GM03348 (cell line): ENCODE data around the gene OR2M4.
"Not testable (repeated sequence)": the region's sequence is repeated elsewhere in the genome, so short reads cannot be mapped to it uniquely, and the experiment has no call there.

Source experiments
- DNase-seq: peaks from one replicate; pipeline ENCODE4 v3.0.0; 2012; ENCODE audit warnings: low spot score

Gene OR2M4, protein sequence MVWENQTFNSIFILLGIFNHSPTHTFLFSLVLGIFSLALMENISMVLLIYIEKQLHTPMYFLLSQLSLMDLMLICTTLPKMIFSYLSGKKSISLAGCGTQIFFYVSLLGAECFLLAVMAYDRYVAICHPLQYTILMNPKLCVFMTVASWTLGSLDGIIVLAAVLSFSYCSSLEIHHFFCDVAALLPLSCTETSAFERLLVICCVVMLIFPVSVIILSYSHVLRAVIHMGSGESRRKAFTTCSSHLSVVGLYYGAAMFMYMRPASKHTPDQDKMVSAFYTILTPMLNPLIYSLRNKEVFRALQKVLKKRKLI

DNA sequence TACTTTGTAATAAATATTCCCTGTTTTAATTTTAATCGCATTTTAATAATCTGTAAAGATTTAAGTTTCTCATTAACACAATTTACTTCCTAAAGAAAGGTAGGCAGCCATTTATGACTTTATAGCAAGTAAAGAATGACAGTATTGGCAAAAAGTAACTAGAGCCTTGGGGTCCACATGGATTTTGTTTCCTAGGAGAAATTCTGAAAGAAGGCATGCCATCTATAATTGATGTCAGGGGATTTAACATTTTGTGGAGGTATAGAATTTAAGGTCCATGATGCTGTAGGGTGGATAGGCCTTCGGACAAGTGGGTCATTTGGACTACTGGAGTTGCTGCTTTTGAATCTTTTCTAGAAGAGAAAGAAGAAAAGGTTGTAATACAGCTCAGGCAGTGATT lies at the start of gene OR2M4:
OR2M4 (plus strand) TSS at position 301 of the 400 bp plus-strand sequence. CDS start 7,512 bp downstream, outside the sequence.
- no peak for DNase-seq

- DNase-seq: no peak
Observed at GRCh38 chr1:248183996-248184395, 47.2 kb upstream of the OR2M4 start.

GRCh38 chr1:248187363-248187762 lies 43.9 kb upstream of the OR2M4 start:
- no peak for DNase-seq

DNA sequence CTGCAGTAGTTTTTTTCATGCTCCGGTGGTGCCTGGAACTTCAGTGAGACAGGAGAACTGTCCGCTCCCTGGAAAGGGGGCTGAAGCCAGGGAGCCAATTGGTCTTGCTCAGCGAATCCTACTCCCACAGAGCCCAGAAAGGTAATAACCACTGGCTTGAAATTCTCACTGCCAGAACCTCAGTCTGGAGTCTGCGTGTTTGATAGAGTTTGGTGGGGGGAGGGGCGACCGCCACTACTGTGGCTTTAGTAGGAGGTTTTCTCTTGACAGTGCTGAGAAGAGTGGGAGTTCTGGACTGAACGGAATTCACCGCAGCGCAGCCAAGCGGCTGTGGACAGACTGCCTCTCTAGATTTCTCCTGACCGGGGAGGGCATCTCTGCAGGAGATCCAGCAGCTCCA lies 42.2 kb upstream of the OR2M4 start:
- no peak for DNase-seq

- no peak for DNase-seq
Observed at GRCh38 chr1:248194117-248194516, 37.1 kb upstream of the OR2M4 start.

- DNase-seq: no peak
Observed at GRCh38 chr1:248196965-248197364, 34.3 kb upstream of the OR2M4 start, which contains the start of gene OR2M3. Gene OR2M3, plus strand, starts transcription at chr1:248197265. Its CDS starts 5,803 bp downstream, at chr1:248203068.

DNA sequence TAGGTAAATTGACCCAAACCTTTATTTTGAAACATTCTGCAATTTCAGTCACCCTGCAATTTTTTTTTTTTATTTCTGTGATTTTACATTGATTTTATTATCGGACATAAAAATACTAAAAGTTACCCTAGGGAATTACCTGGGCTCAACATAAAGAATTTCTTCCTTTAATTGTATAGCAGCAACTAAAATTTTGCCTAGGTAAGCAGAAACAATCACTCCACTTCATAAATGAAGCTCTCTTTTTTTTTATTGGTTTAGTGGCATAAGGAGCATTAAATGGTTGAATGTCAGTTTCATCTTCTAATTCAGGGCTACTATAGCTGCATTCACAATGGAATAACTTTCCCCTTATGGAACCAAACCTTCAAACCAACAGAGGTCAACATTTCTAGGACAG lies 15.3 kb upstream of the OR2M4 start:
- DNase-seq: no peak

DNA sequence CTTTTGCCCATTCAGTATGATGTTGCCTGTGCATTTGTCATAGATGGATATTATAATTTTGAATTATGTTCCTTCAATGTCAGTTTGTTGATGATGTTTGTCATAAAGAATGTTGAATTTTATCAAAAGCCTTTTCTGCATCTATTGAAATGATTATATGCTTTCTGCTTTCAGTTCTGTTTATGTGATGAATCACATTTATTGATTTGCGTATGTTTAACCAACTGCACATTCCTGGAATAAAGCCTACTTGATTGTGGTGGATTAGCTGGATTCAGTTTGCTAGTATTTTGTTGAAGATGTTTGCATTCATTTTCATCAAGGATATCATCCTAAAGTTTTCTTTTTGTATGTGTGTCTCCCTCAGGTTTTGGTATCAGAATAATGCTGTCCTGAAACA lies 5.7 kb upstream of the OR2M4 start:
- no peak for DNase-seq

DNA sequence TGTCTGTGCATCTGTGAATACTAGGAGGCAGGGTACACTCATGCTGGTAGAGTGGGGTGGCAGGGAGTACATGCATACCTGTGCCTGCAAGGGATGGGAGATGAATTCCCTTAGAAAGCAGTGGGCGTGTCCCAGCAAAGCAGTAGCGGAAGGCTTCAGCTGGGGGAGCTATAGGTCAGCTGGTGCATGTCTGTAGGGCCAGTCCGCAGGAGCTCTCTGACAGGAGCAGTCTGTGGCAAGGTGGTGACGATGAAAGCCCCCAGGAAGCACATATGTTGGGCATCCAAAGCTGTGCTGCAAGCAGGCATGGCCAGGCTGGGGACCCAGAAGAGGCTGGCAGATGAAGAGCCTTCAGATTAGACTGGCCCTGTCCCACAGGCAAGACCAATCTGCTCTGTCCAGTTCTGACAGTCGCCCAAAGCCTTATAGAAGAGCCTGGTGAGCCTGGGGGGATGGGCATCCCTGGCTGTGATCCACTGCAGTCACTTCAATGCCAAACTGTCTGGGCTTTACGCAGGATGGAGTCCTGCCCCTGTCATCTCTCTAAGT lies 1.8 kb upstream of the OR2M4 start:
- no peak for DNase-seq

DNA sequence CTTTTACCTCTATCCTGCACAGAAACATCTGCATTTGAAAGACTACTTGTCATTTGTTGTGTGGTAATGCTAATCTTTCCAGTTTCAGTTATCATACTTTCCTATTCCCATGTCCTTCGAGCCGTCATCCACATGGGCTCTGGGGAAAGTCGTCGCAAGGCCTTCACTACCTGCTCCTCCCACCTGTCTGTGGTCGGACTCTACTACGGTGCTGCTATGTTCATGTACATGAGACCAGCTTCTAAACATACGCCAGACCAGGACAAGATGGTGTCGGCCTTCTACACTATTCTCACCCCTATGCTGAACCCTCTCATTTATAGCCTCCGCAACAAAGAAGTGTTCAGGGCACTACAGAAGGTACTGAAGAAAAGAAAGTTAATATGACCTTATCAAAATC lies 8.3 kb downstream of the OR2M4 start:
- DNase-seq: no peak

DNA sequence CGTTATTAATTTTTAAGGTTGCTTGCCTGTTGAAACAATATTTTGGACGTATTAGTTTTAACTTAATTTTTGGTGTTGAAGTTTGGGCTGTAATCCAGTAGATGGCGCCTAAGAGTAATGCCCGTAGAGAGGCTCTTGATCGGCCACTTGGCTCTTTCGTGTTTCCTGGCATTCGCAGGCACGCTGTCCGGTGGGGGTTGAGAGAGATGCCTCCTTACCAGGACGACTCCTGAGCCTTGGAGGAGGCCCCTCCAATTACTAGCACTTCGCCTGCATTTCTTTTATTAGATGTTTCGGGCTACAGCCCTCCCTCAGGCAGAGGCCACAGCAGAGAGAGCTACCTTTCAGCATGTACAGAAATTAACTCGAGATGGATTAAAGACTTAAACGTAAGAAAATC lies 12.0 kb downstream of the OR2M4 start:
- DNase-seq: peak; percentile 37

- DNase-seq: not testable (repeated sequence)
Observed at GRCh38 chr1:248259309-248259708, 28.1 kb downstream of the OR2M4 start.

DNA sequence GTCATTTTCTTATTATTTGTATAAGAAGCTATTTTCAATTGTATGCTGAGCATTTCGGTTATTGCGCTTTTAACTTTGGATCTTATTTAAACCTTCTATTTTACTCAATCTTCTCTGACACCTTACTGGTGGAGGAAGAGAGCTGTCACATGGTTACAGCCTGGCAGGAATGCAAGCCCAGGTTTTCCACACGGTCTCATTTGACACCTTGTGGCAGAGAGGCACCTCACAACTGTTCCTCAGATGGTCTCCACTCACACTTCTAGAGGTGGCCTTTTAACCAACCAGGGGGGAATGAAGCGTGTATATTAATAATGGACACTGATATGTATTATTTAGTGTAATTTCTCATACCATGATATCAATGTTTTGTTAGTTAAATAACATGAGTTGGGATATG lies 37.0 kb downstream of the OR2M4 start:
- no peak for DNase-seq

- not testable (repeated sequence) for DNase-seq
Observed at GRCh38 chr1:248273225-248273624, 42.0 kb downstream of the OR2M4 start.

DNA sequence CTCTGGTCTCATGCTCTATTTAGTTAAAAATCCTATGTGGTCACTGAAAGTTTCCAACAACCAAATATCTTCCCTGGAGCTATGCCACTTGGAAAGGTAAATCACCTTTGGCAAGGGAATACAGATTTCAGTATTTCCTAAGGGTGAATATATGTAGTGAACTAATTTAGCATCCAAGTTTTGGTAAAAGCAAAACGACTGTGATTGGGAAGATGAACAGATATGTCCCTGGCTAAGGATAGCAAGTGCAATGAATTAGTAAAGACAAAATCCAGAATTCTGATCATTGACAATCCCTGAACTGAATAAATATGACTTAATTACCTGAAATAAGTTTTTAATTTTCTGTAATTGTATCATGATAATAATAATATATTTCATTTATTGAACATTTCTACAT lies 46.7 kb downstream of the OR2M4 start, which contains the start of gene OR2T33:
OR2T33 (minus strand) TSS at position 101 of the 400 bp plus-strand sequence. CDS start 4,162 bp downstream, outside the sequence.
- no peak for DNase-seq

DNA sequence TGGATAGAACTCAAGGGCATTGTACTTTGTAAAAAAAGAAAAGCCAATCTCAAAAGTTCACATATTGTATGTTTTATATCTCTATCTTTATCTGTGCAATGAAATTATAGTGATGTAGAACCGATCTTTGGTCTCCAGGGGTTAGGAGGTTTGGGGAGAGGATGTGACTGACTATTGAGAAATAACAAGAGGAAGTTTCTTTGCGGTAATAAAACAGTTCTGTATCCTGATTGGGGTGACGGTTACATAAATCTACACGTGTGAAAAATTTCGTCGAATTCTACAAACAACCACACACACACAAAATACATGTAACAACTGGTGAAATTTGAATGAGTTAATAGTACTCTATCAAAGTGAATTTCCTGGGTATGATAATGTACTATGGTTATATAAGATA lies 57.2 kb downstream of the OR2M4 start:
- no peak for DNase-seq
